Esophagus mucosa (tissue), 1 donor: ENCODE results near the gene TAMALIN. TPM values are rescaled to one million over a fixed set of nuclear protein-coding genes. Genes with fewer than 3 reads are reported as not detected.

ENCODE experiments used
- ATAC-seq: fragments of 200-7000 bp; cut with Tn5 transposase; one replicate; pipeline ENCODE4 v1.9.1; 2020
- total RNA-seq: library from RNA; stranded (reverse); gene quantifications from one replicate; pipeline ENCODE4 v1.2.4, GENCODE V29; 2023
- donor health status: DM: yes; HTN: yes; CAD: no.

The TAMALIN gene
- total RNA-seq, 1 donor from 2014 or later: 3.9 TPM

DNA sequence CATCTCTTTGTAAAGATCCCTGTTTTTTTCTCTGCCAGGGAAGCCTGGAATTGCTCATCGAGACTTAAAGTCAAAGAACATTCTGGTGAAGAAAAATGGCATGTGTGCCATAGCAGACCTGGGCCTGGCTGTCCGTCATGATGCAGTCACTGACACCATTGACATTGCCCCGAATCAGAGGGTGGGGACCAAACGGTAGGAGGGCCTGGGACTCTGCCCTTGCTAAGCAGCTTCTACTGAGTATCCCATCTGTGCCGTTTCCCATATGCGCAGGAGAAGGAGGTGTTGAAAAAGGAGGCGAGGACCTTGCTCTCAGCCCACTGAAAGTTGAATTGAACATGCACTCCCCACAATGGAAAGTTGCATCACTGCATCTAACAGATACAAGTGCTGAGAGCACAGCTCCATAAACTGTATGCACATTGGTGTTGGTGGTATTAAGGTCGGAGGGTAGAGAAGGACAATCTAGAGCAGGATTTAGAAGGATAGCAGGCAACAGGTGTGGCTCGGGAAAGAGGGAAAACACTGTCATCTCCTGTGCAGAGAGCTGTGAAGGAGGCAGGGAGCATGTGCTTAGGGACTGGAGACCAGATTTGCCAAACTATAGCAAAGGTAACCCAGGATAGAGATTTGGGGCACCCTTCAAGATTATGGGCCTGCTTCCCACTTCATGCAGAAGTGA, 21.5 kb upstream of the TAMALIN start:
- ATAC-seq: no peak

DNA sequence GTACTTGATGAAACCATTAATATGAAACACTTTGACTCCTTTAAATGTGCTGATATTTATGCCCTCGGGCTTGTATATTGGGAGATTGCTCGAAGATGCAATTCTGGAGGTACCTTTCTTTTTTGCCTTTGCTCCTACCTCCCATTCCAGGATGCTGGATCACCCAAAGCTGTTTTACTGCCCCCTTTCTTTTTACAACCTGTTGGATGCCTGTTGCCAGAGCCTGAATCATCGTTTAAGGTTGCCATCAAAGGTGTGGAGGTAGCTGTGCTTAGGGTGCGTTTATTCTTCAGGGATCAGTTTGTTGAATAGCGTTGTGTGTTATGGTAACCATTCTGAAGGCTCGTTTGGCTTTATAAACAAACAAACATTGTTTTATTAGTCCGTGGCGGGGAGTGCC, 19.9 kb upstream of the TAMALIN start:
- ATAC-seq: no peak

- ATAC-seq: no peak
These were observed 14.5 kb upstream of the TAMALIN start for GRCh38 chr12:51992246-51992645.

GRCh38 chr12:51994539-51994820, 12.3 kb upstream of the TAMALIN start:
- ATAC-seq: no peak

GRCh38 chr12:51994959-51995358, 11.8 kb upstream of the TAMALIN start:
- no peak for ATAC-seq

DNA sequence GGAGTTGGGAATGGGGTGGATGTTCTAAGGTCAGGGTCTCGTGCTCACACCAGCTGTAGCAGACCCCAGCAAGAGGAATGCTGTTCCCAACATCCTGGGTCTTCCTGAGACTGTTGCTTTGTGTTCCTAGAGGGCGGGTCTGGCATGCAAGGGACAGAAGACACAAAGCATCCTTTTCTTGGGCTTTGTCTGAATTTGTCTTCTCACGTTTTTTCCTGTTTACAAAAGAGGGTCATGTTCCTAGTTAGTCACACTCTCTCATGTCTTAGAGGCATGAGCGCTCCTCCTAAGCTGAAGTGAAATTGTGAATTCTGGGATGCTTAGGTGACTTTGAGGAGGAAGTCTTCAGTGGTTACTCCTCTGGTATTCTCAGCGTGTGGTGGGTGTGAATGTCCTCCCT, 9.6 kb upstream of the TAMALIN start:
- ATAC-seq: no peak

DNA sequence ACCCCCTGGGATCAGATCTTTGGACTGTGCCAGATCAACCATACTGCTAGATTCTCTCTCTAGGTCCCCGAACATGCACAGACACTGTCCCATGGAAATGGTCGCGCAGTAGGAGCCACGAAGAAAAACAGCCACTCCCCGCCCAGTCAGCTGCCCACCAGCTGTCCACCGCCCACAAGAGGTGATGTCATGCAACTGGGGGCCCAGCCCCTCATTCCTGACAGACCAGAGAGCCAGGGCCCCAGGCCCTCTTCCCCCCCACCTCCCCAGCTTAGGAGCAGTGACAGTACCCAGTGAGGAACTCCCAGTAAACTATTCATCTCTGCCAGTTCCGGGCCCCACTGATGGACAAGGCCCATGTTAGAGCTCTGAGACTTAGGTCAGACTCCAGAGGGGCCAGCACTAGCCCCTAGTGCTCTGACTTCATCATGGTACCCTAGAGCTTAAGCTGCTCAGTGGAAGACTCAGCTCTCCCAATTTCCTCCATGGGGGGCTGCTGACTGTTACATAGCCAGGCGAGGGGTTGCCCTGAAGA, 3.7 kb upstream of the TAMALIN start:
- no peak for ATAC-seq

DNA sequence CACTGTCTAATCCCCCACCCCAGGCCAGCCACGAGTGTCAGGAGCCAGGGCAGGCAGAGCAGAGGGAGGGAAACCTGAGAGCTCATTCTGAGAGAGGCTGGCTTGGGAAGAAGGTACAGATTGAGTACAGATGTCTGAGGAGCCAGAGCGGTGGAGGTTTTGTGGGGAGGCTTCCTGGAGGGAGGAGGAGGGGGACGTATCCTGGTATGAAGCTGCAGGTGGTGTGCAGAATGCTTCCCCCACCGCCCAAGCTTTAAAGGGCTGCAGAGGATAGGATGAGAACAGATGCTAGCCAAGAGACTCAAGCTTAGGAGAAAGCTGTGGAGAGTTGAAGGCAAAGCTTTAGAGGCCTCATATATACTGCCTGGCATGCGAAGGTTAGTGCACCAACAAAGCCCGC, 3.2 kb upstream of the TAMALIN start:
- no peak for ATAC-seq

DNA sequence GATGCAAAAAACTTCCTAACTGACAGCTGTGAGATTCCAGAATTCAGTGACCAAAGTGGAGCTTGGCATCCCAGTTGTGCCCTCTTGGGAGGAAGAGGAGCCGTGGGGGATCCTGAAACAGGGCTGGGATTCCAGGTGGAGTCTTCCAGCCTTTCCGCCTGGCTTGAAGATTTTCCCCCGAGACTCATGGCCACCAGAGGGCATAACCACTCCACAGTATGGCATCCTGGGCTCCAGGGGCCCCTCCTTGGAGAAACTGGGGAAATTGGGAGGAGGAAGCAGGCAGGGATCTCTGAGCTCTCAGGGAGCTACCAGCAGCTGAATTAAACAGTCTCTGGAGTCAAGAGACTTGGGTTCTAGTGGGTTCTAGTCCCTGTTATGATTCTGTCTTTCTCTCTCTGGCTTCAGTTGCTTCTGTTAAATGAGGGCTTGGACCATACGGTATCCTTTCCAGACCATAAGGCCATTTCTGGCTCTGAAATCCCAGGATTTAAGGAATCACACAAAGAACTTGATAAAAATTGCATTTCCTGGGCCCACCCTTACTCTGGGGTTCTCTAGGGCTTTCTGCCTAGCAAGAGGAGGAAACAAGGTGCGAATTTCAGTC, 2.6 kb upstream of the TAMALIN start:
- ATAC-seq: no peak

DNA sequence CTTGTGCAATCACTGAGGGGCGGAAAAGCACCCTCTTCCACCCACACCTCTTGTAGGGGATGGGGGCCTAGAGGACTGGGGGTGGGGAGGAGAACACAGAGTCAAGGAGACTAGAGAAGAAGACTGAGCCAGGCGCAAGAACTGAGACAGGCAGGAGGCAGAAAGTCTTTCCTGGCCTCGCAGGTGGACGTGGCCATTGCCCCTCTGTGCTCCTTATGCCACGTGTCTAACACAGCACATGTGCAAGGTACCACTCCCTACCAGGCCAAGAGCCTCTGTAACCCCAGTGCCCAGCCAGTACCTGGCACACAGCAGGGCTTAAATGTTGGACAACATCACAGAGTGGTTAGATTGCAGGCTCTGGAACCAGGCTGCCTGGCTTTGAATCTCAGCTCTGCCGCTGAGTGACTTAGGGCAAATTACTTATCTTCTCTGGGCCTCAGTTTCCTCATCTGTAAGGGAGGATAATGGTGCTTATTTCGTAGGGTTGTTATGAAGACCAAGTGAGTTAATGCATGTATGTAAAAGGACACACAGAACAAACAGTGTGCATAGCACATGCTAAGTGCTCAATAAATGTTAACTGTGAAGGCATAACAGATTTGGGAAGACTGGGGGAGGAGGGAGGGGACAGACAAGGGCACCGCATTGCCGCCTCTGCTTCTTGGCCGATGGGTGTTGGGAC, 1.4 kb upstream of the TAMALIN start:
- no peak for ATAC-seq

DNA sequence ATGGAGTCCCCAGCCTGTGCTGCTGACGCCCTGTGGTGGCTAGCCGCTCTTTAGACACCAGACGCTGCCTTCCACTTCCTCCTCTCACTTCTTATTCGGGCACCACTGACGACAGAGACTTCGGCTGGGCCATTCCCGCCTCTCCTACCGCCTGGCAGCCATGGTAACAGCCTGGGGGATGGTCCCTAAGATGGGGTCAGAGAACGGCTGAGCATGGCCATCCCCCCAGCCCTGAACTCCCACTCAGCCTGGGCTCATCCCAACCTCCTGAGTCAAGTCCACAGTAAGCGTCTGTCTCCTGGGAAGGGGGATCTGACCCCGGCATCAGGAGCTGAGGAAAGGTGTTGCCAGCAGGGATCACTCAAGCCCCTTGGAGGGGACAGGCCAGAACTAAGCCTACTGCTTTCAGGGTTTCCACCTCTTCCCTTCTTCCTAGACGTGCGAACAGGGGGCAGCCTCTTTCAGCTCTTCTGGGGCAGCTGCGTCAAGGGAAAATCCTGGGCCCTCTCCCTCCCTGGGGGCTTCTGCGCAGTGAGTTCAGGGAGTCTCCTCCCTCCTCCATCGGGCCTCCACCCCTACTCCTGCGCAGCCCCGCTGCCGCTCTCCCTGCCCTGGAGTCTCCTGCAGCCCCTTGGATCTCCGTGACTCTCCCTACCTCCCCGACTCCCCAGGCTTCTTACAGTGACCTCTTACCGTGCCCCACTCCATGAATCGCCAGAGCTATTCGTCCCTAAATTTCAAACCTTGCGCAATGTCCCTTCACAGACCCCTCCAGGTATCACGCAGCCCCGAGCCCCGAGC, 643 bp upstream of the TAMALIN start:
- peak; percentile 16 for ATAC-seq

- ATAC-seq: peak; percentile 31
These were observed 594 bp downstream of the TAMALIN start for GRCh38 chr12:52007158-52007921.

DNA sequence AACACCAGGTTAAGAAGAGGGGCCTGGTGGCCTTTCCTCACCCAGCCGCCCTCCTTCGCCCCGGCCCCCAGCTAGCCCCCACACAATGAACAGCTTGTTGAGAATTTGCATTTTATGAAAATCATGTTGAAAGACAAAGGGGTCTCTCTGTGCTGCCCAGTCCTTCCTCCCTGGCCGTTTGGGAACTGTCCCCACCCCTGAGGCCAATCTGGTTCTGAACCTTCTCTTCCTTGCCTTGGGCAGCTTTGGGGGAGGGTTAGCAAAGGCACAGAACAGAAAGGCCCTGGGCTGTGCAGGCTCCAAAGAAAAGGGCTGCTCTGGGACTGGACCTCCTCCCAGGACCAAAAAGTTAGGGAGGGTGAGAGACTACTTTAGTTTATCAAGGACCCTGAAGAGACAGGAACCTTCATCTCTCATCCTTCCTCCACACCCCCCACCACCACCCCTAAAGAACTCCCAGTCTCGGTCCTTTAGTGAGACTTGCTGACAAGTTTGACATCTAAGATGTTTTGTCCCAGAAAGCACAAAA, 1.3 kb downstream of the TAMALIN start:
- no peak for ATAC-seq

GRCh38 chr12:52009081-52009751, 2.5 kb downstream of the TAMALIN start:
- no peak for ATAC-seq

- peak; percentile 26 for ATAC-seq
These were observed 3.4 kb downstream of the TAMALIN start for GRCh38 chr12:52010152-52010622.

DNA sequence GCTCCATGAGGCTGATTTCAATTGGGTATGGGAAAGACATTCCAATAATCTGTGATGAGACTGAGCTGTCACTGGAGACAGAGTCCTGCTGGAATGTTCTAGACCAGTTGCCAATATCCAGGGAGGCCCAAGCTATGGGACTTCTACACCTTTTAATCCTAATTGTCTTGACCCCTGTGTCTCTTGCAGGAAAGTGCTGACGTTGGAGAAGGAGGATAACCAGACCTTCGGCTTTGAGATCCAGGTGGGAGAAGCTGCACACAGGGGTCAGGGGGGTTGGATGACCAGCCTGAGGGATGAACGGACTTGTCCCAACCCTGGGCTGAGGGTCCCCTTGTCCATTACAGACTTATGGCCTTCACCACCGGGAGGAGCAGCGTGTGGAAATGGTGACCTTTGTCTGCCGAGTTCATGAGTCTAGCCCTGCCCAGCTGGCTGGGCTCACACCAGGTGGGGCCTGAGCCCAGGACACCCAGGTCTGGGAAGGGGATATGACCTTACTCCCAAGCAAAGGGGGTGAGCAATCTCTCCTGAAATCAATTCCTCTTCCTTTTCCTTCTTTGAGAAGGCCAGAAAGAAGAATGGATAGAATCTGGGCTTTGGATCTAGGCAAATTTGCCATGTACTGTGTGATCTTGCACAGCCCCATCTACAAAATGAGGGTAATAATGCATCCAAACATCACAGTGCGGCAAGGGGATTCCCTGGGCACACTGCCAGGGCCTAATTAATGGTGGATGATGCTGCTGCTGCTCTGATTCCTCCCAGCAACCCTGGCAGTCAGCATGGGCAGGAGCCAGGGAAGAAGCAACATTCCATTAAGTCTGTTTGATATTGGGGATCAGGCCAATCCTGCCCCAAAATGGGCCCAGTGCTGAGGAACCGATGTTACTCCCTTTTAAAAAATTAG, 4.2 kb downstream of the TAMALIN start:
- no peak for ATAC-seq

GRCh38 chr12:52011602-52012214, 5.0 kb downstream of the TAMALIN start:
- no peak for ATAC-seq

GRCh38 chr12:52013626-52014310, 7.0 kb downstream of the TAMALIN start:
- no peak for ATAC-seq
